ENCODE results near the gene FBXO3. TPM values are rescaled to one million over a fixed set of nuclear protein-coding genes. Genes with fewer than 3 reads are reported as not detected.

FBXO3 gene
- total and polyA plus RNA-seq, 2 of the 8 experiments (the other 6 are each of a cell fraction or from before 2014, with no cell fraction given), result 15.9 to 25.7 TPM

- DNase-seq (ENCODE audit: low read depth in 1 of 2, low spot score in 2 of 2), result no peak
- 82% methylated on average over 5 of the region's 5 CpGs; no CpG with 5 or more reads in 1 of the 2 experiments for WGBS, 2 experiments (ENCODE audit: extremely low coverage in 1 of 2, insufficient coverage in 1 of 2, insufficient read length in 1 of 2, insufficient replicate concordance in 2 of 2, low coverage in 1 of 2, low lambda C conversion rate in 2 of 2, missing lambda C conversion rate in 1 of 2)
Observed at GRCh38 chr11:33703234-33703633, 71.1 kb downstream of the FBXO3 start.

More at GRCh38 chr11:33703234-33703633, 71.1 kb downstream of the FBXO3 start:
- FAIRE-seq, result no peak
- H3K27ac ChIP-seq (ENCODE audit: low read depth, low read length), result no peak overlapping the region
- no peak overlapping the region for H2AK5ac ChIP-seq (ENCODE audit: low read depth, low read length)
- TF ChIP-seq GABPA (IDR thresholded peaks at IDR 0.05; ENCODE audit: borderline replicate concordance, insufficient read depth, low read length) (no peak), BRCA1 (IDR thresholded peaks at IDR 0.05; ENCODE audit: low read depth, low read length) (no peak), SIN3A (conservative IDR thresholded peaks at IDR 0.05 in 1 of 2, IDR thresholded peaks at IDR 0.05 in 1 of 2; ENCODE audit: low read depth in 1 of 2, low read length in 2 of 2) (no peak), GTF2F1 (IDR thresholded peaks at IDR 0.05; ENCODE audit: borderline replicate concordance, low read depth, low read length) (no peak), BACH1 (IDR thresholded peaks at IDR 0.05; ENCODE audit: low read length) (no peak), TCF12 (IDR thresholded peaks at IDR 0.05; ENCODE audit: low read depth, low read length) (no peak), TEAD4 (IDR thresholded peaks at IDR 0.05; ENCODE audit: low read depth, low read length) (no peak), TBP (IDR thresholded peaks at IDR 0.05; ENCODE audit: low read depth, low read length) (no peak)
- H3K23ac ChIP-seq (ENCODE audit: insufficient read length), result no peak overlapping the region
- no peak overlapping the region for H2BK15ac ChIP-seq (ENCODE audit: low read length)
- no peak overlapping the region for H3K4me3 ChIP-seq (ENCODE audit: extremely low read depth in 1 of 4, insufficient read depth in 2 of 4, low read depth in 3 of 4, low read length in 4 of 4)
- no peak overlapping the region for H4K91ac ChIP-seq (replicated peaks; ENCODE audit: insufficient read length, low read length)
- H3K36me3 ChIP-seq (ENCODE audit: control insufficient read depth in 2 of 4, insufficient read depth in 4 of 4, low read length in 3 of 4), result peaks cover 0 to 2% (median 0%) of the 10 kb centered on the region in 4 experiments; a peak in 2 of 8 replicates
- no peaks in the 10 kb centered on the region for H3K79me1 ChIP-seq (ENCODE audit: low read depth, low read length)
- H3K79me2 ChIP-seq (ENCODE audit: control insufficient read depth in 1 of 2, insufficient read depth in 2 of 2, low read length in 2 of 2), result no peaks in the 10 kb centered on the region
- no peak overlapping the region for H3K9ac ChIP-seq (replicated peaks in 1 of 4; ENCODE audit: extremely low read depth in 1 of 4, low read depth in 3 of 4, low read length in 3 of 4)
- no peaks in the 10 kb centered on the region for H4K20me1 ChIP-seq (replicated peaks in 1 of 2; ENCODE audit: control insufficient read depth in 1 of 2, insufficient read depth in 2 of 2, low read length in 2 of 2)
- ChIA-PET POLR2A (ENCODE audit: partially characterized antibody) (interaction anchor here (0.6 to 1.2 kb wide), 2 partner anchors 328 to 552 kb away, joined by 3 read pairs; no protein-coding TSS in a partner anchor), CTCF (ENCODE audit: partially characterized antibody) (interaction anchor here (1.9 kb wide), 1 partner anchor 13 kb away, joined by 12 read pairs; no protein-coding TSS in a partner anchor)
- no peak overlapping the region for H2BK120ac ChIP-seq (replicated peaks; ENCODE audit: low read depth, low read length)
- H4K8ac ChIP-seq (ENCODE audit: extremely low read depth, insufficient read depth, low read length), result no peak overlapping the region
- no peak overlapping the region for H3K14ac ChIP-seq (ENCODE audit: insufficient read length)
- peaks cover 7% of the 10 kb centered on the region; the same call in 1 of the 2 replicates for H3K23me2 ChIP-seq (ENCODE audit: low read depth, low read length)
- H3K56ac ChIP-seq (replicated peaks; ENCODE audit: insufficient read length, low read depth, low read length), result no peak overlapping the region
- H2BK5ac ChIP-seq (ENCODE audit: low read depth, low read length), result no peak overlapping the region
- H2BK12ac ChIP-seq (ENCODE audit: low read depth, low read length), result no peak overlapping the region
- H3K27me3 ChIP-seq (replicated peaks in 1 of 4; ENCODE audit: control insufficient read depth in 3 of 4, extremely low read depth in 1 of 4, insufficient read depth in 3 of 4, low read length in 3 of 4), result peaks cover 0 to 9% (median 3%) of the 10 kb centered on the region in 4 experiments; a peak in 4 of 7 replicates
- H3K9me3 ChIP-seq (ENCODE audit: insufficient read depth in 2 of 2, low read depth in 1 of 2, low read length in 1 of 2), result no peaks in the 10 kb centered on the region
- H2BK20ac ChIP-seq (ENCODE audit: low read length), result 0 out of 2 replicates have a peak overlapping the region, but pooled peaks have one; percentile 32
- H3K4ac ChIP-seq (replicated peaks; ENCODE audit: insufficient read length, low read depth, low read length), result no peak overlapping the region
- H3K18ac ChIP-seq (ENCODE audit: extremely low read depth, low read length), result no peak overlapping the region
- no peak overlapping the region for H4K5ac ChIP-seq (ENCODE audit: insufficient read length, low read depth, low read length)
- peaks cover 0 to 7% (median 4%) of the 10 kb centered on the region in 4 experiments; a peak in 6 of 7 replicates for H3K4me1 ChIP-seq (replicated peaks in 1 of 4; ENCODE audit: control insufficient read depth in 3 of 4, insufficient read depth in 4 of 4, low read length in 3 of 4)
- H3K4me2 ChIP-seq (ENCODE audit: insufficient read depth in 1 of 2, low read depth in 2 of 2, low read length in 2 of 2), result no peak overlapping the region
- H2AFZ ChIP-seq (ENCODE audit: low read length), result no peak overlapping the region

All from H1 (cell line).